Measurements from ENCODE around the gene KDM6A.

Gene KDM6A

GRCh38 chrX:44962944-44963343 lies 90.0 kb downstream of the KDM6A start:
- DNase-seq (ENCODE audit: low read depth): no peak
- no peak overlapping the region for H3K4me3 ChIP-seq (ENCODE audit: low read length)
- TF ChIP-seq CTCF (conservative IDR thresholded peaks at IDR 0.05; ENCODE audit: low read depth, low read length): no peak

GRCh38 chrX:44967221-44967620 lies 94.2 kb downstream of the KDM6A start:
- TF ChIP-seq CTCF (conservative IDR thresholded peaks at IDR 0.05; ENCODE audit: low read depth, low read length): no peak
- no peak for DNase-seq (ENCODE audit: low read depth)

GRCh38 chrX:44970709-44971108 lies 97.7 kb downstream of the KDM6A start:
- no peak overlapping the region for H3K4me3 ChIP-seq (ENCODE audit: low read length)
- TF ChIP-seq CTCF (conservative IDR thresholded peaks at IDR 0.05; ENCODE audit: low read depth, low read length): no peak
- no peak for DNase-seq (ENCODE audit: low read depth)

More at GRCh38 chrX:44967221-44967620, 94.2 kb downstream of the KDM6A start:
- H3K4me3 ChIP-seq (ENCODE audit: low read length): no peak overlapping the region

- H3K4me3 ChIP-seq (ENCODE audit: low read length): no peak overlapping the region
- TF ChIP-seq CTCF (conservative IDR thresholded peaks at IDR 0.05; ENCODE audit: low read depth, low read length): no peak
- DNase-seq (ENCODE audit: low read depth): no peak
These were observed 98.7 kb downstream of the KDM6A start for GRCh38 chrX:44971674-44972073.

- TF ChIP-seq CTCF (conservative IDR thresholded peaks at IDR 0.05; ENCODE audit: low read depth, low read length): no peak
- no peak for DNase-seq (ENCODE audit: low read depth)
These were observed 99.1 kb downstream of the KDM6A start for GRCh38 chrX:44972132-44972531.

GRCh38 chrX:44973420-44973932 lies 100.5 kb downstream of the KDM6A start:
- no peak overlapping the region for H3K4me3 ChIP-seq (ENCODE audit: low read length)
- no peak for TF ChIP-seq CTCF (conservative IDR thresholded peaks at IDR 0.05; ENCODE audit: low read depth, low read length)
- no peak for DNase-seq (ENCODE audit: low read depth)

More at GRCh38 chrX:44972132-44972531, 99.1 kb downstream of the KDM6A start:
- H3K4me3 ChIP-seq (ENCODE audit: low read length): no peak overlapping the region

GRCh38 chrX:44974451-44974850 lies 101.5 kb downstream of the KDM6A start:
- DNase-seq (ENCODE audit: low read depth): peak; percentile 10

More at GRCh38 chrX:44974451-44974850, 101.5 kb downstream of the KDM6A start:
- no peak for TF ChIP-seq CTCF (conservative IDR thresholded peaks at IDR 0.05; ENCODE audit: low read depth, low read length)
- no peak overlapping the region for H3K4me3 ChIP-seq (ENCODE audit: low read length)
